Esophagus squamous epithelium (tissue), 4 donors: ENCODE measurements around the gene APIP.

Experiments used
- CTCF ChIP-seq, 6 experiments: fragments of 450-650 bp in 4 of 6; fragments of 200-600 bp in 2 of 6; sonication (generic) in 2 of 6; IDR thresholded peaks; one replicate each; pipeline ENCODE4 v1.5.1; 2016 to 2019; ENCODE audit warnings: antibody characterized with exemption in 6 of 6, mild to moderate bottlenecking in 4 of 6, moderate library complexity in 4 of 6
- POLR2A ChIP-seq, 4 donors: fragments of 450-650 bp; IDR thresholded peaks; one replicate each; pipeline ENCODE4 v1.6.1; 2017; ENCODE audit warnings: antibody characterized with exemption in 4 of 4, mild to moderate bottlenecking in 4 of 4, moderate library complexity in 3 of 4

GRCh38 chr11:34941688-34942087 is 25.5 kb upstream of the APIP start:
- no peak for TF ChIP-seq POLR2A (IDR thresholded peaks at IDR 0.05)
- no peak for TF ChIP-seq CTCF (IDR thresholded peaks at IDR 0.05)
